AG04449 (cell line): ENCODE results near the gene COBLL1.

Source experiments
- CTCF ChIA-PET: fragments of 350-600 bp; formaldehyde crosslinking; extraction: SDS; loops from one replicate; lab custom pipeline; 2021; ENCODE audit warnings: antibody characterized with exemption; lab: Yijun Ruan, JAX
- POLR2A ChIA-PET: fragments of 400-600, 350-600 bp; formaldehyde crosslinking; extraction: SDS; loops from one replicate; lab custom pipeline; 2020; ENCODE audit warnings: antibody characterized with exemption, inconsistent platforms; lab: Yijun Ruan, JAX
- DNase-seq: peaks from one replicate; pipeline ENCODE4 v3.0.0-alpha.2; 2010; ENCODE audit warnings: low read depth, low spot score
- H3K4me3 ChIP-seq: 2 replicates; pipeline ENCODE4 v1.5.1; 2011; ENCODE audit warnings: low read depth, mild to moderate bottlenecking, control low read depth, low read length
- CTCF ChIP-seq: IDR thresholded peaks from one replicate; pipeline ENCODE4 v1.5.1; 2011; ENCODE audit warnings: mild to moderate bottlenecking, moderate library complexity, low read length, control low read depth, inconsistent platforms; ENCODE audit not compliant: insufficient read depth; ENCODE audit errors: missing control alignments

Gene COBLL1

DNA sequence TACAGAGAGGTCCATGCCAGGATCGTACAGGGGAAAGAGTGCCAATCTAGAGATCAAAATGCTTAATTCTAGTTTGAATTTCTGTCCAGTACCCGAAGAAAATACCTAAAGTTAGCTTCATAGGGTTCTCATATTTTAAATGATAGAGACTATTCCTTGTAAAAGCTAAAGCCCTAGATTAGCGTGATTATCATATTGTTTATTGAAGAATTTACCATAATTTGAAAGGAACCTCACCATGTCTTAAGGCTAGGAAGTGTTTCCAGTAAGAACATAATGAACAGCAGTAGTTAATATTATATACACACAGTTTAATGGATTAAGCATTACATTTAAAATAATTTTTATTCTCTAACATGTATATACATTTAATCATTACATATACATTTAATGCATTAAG, 68.5 kb downstream of the COBLL1 start:
- ChIA-PET POLR2A (no interaction called here), CTCF (no interaction called here)
- DNase-seq: no peak
- TF ChIP-seq CTCF: no peak
- no peak overlapping the region for H3K4me3 ChIP-seq

DNA sequence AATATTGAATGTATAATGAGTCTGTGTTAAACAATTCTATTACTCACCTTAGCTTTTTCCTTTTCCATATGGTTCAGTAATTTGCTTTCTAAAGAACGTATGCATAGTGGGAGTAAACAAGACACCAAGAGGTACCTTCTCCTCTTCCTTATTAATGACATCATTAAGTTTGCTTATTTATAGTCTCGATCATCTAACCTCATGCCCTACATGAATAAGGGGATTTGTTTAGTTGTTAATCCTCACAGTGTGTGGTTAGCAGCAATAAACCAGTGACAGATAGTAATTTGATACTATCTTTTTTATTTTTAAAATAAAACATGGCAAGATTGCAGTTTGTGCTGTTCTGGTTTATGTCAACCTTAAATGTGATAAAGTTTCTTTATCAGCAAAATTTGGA, 69.7 kb downstream of the COBLL1 start:
- no peak for TF ChIP-seq CTCF
- ChIA-PET POLR2A (no interaction called here), CTCF (no interaction called here)
- DNase-seq: no peak
- no peak overlapping the region for H3K4me3 ChIP-seq

DNA sequence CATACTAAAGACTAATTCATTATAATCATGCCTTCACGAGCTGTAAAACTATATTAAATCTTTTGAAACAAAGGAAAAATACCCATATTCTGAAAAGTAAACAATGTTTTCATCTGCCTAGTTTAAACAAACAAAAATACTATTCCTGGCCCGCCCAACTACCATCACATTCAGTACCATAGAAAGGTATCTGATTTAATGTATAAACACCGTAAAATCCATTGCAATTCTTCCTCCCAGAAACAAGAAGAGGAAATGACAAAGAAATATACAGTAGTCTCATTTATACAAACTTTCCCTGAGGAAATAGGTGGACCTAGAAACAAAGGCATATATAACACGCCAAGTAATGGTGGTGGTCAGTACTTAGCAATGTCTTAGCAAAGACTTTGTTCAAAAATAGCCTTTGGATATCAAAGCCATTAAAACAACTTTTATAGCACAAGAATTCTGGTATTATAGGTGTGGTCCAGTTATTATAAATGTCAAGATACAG, 71.2 kb downstream of the COBLL1 start:
- no peak for TF ChIP-seq CTCF
- no peak overlapping the region for H3K4me3 ChIP-seq
- CTCF ChIA-PET: interaction anchor here (1.0 to 1.7 kb wide), 2 partner anchors 38 to 72 kb away, joined by 3 to 4 read pairs; no protein-coding TSS in a partner anchor
- POLR2A ChIA-PET: no interaction called here
- no peak for DNase-seq

GRCh38 chr2:164766954-164767320, 74.7 kb downstream of the COBLL1 start:
- TF ChIP-seq CTCF: no peak
- H3K4me3 ChIP-seq: no peak overlapping the region
- no peak for DNase-seq
- CTCF ChIA-PET: no interaction called here
- POLR2A ChIA-PET: no interaction called here

DNA sequence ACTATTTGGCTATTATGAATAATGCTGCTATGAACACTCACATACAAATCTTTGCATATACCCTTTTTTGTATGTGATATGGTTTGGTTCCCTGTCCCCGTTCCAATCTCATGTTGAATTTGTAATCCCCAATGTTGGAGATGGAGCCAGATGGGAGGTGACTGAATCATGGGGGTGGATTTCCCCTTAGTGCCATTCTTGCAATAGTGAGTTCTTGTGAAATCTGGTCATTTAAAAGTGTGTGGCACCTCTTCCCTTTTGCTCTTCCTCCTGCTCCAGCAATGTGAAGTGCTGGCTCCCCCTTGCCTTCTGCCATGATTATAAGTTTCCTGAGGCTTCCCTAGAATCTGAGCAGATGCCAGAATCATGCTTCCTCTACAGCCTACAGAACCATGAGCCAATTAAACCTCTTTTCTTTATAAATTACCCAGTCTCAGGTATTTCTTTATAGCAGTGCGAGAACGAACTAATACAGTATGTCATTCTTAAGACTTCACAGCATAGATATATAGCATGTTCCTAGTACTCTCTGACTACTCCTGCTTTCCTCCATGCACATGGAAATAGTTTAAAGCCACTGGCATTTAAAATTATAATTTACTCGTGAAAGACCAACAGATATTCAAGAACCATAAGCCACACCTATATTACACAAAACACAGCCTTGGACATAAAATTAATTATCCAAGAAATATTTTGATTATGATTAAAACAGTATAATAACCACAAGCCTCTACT, 75.2 kb downstream of the COBLL1 start:
- POLR2A ChIA-PET: no interaction called here
- CTCF ChIA-PET: no interaction called here
- TF ChIP-seq CTCF: no peak
- H3K4me3 ChIP-seq: no peak overlapping the region
- DNase-seq: no peak

DNA sequence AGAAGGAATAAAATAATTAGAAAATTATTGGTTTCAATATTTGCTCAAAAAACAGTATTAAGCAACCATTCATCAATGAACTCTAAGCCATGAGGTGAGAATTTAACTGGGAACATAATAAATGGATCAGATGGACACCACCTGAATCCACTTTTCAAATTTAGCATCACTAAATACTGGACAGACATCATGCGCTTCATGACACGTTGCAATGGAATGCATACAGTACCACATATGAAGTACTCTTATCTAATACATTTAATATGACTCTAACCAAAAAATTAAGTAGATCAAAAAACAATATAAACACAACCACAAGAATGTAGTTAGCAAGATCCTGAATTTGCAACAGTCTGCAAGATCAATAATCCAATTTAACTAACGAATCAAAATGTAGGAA, 76.6 kb downstream of the COBLL1 start:
- ChIA-PET CTCF (no interaction called here), POLR2A (no interaction called here)
- no peak for DNase-seq
- no peak overlapping the region for H3K4me3 ChIP-seq
- TF ChIP-seq CTCF: no peak
